Measurements from ENCODE around the gene MEI4.
"Not testable (repeated sequence)": the region's sequence is repeated elsewhere in the genome, so short reads cannot be mapped to it uniquely, and the experiment has no call there.

Gene MEI4, protein sequence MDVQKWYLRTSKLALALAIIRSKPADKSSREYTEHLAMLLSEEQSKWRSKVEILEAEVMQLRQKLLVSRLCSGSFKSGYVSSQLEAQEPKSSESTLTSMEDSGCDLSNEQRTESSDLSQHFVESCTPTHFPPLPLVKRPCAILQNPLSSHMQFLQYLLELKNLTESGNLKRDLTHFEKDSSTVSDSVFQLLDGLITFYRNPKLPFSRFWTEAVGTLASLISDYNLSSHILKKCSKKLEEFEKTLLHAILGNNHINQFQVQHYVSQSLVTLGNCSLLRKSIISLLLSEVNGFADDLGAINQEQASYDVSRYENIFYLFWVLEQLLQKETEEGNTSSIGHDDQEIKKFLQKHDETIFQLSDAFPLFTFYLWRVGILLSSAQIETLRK

DNA sequence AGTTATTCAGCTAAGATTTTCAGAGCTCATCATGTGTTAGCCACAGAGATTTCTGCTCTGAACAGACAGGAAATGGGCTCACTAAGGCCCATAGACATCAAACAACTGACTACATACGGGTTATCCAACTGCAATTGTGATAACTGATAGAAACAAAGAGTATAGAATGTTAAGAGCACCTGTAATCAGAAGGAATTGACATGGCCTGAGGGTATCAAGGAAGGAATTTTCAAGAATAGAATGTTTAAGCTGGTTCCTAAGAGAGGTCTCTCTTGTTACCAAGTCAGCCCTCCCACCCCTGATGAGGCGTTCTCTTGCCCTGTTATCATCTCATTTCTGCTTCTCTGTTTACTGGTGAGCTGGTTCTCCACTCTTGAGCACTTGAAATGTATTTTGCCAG, at the start of gene MEI4:
TSS of gene MEI4 (plus strand) at position 301 of the 400 bp plus-strand sequence. CDS start 37,633 bp downstream, outside the sequence.
- no peak for DNase-seq (ENCODE audit: low read depth)

DNA sequence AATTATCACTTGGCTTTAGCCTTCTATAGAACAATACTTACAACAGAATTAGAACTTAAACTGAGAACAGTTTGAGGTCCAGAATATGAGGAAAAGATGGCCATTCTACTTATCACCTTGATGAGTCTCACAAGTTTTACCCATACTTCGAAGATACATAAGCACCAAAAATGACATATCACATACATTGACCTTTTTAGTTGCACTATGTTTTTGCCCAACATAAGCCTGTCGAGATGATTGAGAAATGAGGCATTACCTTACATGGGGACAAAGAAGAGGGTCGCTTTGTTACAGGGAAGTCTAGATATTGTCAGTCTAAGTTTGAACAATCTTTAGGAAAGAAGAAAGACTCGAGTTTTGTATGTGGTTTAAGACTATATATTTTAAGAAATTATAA, 48.4 kb upstream of the MEI4 start:
- no peak for DNase-seq (ENCODE audit: low read depth)

DNA sequence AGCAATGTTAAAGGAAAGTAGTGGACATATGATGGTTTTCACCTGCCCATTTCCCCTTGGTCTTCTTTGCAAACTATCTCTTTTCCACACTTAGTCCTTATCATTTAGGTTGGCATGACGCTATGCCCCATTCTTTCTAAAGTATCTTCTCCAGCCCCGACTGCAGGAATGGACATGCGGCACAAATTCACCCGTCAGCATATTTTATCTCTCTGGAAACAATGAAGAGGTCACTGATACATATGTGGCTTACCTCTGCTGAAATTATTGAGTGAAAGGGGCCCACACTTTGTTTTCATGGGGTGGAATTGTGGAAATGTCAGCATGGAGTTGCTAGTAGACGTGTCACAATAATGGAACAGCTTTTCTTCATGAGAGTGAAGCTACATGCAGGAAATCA, 45.8 kb upstream of the MEI4 start:
- no peak for DNase-seq (ENCODE audit: low read depth)

DNA sequence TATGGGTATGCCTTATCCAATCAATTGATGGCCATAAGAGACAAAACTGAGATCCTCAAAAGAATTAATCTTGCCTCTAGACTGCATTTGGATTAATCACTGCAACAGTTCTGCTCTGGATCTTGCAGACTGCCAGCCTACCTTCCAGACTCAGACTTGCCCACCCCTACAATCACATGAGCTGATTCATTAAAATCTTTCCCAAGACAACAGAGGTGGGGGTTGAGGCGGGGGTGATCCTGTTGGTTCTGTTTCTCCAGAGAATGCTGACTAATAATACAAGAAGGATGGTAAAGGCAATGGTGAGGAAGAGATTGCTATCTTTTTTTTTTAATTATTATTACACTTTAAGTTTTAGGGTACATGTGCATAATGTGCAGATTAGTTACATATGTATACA, 43.7 kb upstream of the MEI4 start:
- no peak for DNase-seq (ENCODE audit: low read depth)

DNA sequence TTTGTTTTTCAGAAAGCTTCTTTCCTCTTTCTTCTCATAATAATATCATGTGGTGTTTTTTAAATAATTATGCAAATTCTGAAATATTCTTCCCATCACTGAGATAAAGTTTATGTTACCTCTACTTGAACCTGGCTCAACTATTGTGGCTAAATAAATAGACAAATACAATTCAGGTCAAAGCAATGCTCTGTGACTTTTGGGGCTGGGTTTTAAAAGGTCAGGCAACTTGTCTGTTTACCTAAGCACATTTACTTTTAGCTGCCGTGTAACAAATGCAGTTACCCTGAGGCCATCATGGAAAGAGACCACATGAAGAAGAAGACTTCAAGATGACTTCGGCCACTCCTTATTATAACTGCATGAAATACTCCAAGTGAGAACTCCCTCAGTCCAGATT, 33.7 kb upstream of the MEI4 start:
- DNase-seq (ENCODE audit: low read depth) = no peak

DNA sequence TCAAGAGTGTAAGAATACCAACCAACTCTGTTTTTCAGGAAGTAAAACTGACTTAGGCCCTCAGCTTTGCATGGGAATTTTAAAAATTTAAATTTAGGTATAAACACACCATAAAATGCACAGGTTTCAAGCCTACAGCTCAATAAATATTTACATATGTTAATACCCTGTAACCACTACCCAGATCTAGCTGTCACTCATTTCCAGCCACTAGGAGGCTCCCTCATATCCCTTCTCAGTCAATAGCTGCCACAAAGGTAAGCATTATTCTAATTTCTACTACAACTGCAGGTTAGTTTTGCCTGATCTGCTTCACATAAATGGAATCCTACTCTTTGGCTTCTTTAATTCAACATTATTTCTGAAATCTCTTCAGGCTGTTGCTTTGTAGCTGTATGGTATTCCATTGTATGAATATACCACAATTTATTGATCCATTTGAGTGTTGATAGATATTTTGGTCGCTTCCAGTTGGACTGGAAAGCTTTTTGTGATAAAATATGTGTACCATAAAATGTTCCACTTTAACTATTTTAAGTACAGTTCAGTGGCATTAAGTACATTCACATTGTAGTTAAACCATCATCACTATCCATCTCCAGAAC, 32.5 kb upstream of the MEI4 start:
- no peak for DNase-seq (ENCODE audit: low read depth)

DNA sequence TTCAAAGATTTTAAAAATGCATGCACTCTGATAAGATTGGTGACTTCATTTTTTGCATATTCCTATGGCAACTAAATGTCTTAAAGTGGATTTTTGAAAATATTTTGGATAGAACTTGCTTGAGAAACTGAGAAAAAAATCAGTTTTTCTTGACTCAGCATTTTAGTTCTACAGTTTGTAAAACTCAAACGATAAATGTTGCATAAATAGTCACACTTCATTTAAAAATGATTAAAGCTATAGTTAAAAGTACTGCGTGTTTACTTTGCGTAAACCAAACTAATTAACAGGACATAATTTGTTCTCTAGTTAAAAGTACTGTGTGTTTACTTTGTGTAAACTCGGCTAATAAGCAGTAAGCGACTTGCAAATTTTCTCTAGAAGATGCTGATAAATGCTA, 28.3 kb upstream of the MEI4 start:
- no peak for DNase-seq (ENCODE audit: low read depth)

DNA sequence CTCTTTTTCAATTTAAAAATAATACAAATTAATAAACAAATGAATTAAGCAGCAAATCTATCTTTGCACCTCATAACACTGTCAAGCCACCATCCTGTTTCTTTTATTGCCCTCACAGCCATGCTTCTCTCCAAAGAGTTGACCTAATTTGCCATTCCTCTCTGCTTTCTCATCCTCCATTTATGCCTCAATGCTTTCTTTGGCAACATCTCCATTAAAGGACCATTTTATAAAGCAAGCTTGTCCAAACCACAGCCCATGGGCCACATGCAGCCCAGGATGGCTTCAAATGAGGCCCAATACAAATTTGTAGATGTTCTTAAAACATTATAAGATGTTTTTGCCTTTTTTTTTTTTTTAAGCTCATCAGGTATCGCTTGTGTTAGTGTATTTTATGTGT, 26.4 kb upstream of the MEI4 start:
- no peak for DNase-seq (ENCODE audit: low read depth)

DNA sequence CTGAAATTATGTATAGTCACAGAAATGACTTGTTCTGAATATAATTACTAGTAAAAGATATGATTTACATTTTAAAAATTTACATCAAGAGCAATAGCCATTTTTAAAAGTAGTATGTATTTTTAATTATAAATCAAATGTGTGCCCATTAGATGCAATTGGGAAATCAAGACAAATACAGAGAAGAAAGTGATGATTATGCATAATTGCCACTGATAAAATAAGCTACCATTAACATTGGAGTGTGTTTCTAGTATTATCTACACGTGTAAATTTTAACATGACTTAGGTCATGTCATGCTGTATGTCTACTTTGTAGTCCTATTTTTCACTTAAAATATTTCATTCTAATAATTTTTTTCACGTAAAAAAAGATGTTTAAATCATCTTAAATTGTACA, 22.8 kb upstream of the MEI4 start:
- DNase-seq (ENCODE audit: low read depth) = no peak

DNA sequence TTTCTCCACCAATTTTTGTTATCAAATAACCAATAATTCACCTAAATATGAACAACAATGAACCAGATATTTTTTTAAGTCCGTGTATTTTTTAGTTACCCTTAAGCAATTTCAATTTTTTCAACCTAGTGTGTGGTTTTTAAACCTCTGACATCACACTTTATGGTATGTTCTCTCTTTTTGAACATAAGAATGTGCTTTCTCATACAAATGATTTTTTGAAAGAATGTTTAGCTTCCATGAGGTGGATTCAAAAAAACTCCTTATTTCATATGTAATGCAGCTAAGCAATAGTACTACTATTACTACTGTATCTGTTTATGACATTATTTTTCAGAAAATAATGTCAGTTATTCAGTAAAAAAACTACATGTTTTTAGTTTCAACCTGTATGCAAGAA, 19.4 kb upstream of the MEI4 start:
- no peak for DNase-seq (ENCODE audit: low read depth)

DNA sequence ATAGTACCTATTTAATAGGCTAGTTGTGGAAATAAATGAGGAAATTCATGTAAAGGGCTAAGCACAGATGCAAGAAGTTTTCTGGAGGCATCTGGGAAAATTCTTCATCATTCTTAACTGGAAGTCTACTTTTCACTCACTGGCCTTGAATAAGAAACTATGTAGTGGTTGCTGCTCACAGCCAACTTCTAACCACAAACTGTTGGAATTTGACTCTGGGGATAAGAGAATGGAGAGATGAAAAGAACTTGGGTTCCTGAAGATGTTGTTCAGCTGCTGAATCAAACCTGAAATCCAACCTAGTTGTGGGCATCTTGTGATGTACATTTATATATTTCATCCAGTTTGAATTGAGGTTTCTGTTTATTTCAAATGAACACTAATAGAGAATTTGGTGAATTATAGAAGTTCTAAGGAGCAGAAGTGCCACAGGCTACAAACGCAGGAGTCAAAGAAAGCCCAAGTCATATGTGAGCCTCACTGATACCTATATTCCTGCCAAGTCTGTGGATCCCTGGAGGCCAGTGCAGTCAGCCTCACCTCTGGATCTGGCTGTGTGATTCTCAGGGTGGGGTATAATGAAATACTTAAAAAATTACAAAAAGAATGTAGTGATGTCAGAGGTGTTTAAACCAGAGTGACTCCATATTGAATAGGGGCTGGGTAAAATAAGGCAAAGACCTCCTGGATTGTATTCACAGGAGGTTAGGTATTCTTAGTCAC, 18.7 kb upstream of the MEI4 start:
- no peak for DNase-seq (ENCODE audit: low read depth)

DNA sequence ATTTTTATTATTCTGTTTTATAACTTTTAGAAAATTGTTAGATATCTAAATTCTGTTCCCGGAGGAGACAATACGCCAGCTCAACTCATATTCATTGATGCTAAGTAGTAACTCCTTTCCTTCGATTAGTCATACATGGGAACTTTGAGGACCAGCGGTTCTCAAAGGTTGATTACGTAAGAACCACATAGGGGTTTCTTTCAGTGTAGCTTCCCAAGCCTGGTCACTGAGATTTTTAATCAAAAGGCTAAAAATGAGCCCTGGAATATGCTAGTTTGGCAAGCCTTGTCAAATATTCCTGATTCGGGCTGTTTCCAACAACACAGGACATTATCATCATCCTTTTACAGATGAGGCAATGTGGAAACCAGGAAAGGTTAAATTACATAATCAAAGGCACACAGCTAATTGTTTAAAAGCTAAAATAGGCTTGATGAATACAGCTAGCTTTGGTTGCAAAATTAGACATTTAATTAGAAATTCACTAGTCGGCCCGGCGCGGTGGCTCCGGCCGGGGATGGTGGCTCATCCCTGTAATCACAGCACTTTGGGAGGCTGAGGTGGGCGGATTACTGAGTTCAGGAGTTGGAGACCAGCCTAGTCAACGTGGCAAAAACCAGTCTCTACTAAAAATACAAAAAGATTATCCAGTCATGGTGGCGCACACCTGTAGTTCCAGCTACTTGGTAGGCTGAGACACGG, 14.6 kb upstream of the MEI4 start:
- no peak for DNase-seq (ENCODE audit: low read depth)

DNA sequence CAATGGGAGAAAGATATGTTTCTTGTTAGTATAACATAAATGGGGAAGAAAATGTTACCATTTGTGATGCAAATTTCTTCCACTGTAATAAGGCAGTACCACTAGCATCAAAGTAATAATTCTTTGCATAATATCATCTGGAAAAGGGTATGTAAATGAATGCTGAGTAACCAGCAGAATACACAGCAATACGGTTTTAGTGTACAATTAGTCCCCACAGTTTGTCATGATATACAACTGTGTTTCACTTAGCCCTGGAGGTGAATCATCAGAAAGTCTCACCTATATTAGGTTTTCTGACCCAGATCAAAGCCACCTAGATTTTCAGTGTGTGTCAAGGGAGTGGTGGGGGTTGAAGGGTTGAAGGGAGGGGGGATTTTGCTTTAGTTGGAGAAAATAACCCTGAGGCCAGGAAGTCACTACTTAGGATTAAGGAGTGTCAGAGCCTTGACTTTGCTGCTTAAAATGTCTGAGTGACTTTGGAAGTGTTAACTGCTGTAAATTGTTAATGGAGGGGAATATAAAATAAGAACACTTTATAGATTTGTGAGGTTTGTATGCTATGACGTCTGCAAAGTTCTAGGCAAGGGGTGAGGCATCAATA, 8.6 kb upstream of the MEI4 start:
- no peak for DNase-seq (ENCODE audit: low read depth)

DNA sequence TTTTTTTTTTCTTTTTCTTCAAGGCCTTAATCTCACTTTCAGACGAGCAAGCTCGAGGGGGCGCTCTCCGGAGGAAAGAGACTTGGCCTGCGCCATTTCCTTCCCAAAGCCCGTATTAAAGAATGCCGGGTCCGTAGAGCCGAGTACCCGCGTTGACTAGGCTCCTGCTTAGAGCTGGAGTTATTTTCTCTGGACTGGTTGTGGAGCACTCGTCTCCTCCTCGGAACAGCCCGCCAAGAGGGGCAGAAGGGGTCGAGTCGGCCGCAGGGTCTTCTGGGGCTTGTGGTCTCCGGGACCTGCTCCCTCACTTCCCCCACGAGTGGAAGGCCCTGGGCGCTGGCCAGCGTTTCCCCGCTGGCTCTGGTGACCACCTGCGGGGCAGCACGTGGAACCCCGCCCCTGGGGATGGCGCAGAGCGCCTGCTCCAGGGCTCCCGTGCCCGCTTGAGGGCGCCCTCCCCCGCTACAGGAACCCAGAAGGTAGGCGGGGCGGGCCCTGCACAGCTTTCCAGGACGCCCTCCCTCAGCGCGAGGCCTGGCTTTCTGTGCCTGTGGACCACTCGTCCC, 2.7 kb upstream of the MEI4 start:
- DNase-seq (ENCODE audit: low read depth) = no peak

DNA sequence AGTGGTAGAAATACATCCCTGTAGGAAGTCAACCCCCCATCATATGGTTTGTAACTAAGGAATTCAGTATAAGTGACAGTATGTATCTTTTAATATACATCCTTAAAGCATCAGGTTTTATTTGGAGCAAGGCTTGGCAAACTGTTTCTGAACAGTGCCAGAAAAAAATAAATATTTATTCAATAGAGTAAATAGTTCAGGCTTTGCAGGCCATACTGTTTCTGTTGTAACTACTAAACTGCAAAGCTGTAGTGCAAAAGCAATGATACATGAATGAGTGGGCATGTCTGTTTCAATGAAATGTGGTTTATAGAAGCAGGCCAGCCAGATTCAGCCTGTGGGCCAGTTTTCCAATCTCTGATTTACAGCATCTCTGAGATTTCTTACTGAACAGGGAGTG, 977 bp downstream of the MEI4 start:
- no peak for DNase-seq (ENCODE audit: low read depth)

DNA sequence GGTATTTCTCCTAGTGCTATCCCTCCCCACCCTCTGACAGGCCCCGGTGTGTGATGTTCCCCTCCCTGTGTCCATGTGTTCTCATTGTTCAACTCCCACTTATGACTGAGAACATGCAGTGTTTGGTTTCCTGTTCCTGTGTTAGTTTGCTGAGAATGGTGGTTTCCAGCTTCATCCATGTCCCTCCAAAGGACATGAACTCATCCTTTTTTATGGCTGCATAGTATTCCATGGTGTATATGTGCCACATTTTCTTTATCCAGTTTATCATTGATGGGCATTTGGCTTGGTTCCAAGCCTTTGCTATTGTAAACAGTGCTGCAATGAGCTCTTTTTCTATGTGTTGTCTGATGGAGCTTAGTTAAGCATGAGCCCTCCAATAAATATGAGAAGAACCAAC, 2.2 kb downstream of the MEI4 start:
- DNase-seq (ENCODE audit: low read depth) = not testable (repeated sequence)

DNA sequence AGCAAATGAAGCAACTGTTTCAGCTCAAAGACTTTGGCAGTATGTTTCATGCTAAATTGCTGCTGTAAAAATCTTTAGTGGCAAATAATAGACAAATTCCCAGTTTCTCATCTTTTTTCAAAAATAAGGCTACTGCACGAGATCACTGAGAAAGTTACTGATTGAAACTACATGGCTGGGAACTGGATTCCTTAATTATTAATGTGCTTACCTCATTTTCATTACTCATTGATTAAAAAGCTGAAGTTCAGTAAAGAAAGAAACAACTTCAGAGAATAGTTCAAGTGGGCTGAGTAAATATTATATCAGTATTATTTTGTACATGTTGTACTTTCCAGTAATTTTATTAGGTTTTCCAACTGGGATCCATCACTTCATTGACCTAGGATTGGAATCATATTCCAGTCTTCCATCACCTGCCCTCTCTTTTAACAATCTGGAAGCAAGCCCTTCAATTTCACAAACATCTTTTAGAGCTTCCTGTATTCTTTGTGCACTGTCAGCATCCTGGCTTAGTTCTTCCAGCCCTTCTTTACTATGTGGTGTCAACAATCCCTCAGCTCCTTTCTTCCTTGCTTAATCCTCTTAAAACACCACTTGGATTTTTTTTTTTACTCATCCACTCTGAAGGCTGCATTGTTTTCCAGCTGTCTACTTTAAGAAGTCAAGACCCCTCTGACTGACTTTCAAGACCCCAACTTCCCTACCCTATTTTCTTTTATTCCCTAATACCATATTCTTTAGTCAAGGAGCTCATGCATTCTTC, 4.3 kb downstream of the MEI4 start:
- no peak for DNase-seq (ENCODE audit: low read depth)

DNA sequence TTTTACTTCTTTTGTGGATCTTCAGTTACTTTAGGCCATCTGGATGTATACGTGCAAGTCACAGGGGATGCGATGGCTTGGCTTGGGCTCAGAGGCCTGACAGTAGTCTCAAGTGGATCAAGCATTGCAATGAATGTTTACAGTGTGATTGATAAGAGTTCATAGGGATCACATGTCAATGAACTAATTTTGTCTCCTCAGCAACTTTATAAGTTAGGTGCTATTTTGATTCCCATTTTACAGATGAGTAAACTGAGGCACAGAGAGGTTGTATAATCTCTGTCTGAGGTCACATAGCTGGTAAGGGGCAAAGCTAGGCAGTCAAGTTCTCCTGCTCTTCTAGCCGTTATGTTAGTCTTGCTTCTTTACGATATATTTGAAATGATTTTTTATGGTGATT, 13.5 kb downstream of the MEI4 start:
- no peak for DNase-seq (ENCODE audit: low read depth)

DNA sequence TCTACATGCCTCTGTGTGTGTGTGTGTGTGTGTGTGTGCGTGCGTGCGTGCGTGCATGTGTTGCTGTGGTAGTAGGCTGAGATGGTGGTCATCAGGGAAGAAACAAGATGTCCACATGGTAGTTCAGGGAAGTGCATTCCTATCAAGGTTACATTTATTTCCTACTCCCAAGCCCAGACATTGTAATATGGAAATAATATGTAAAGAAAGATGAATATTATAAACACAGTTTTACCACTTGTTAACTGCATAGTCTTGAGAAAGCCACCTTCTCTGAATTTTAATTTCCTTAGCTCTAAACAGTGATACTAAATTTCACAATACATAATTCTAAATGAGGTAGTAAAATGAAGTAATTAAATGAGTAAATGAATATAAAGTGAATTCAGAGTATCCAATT, 14.0 kb downstream of the MEI4 start:
- no peak for DNase-seq (ENCODE audit: low read depth)

DNA sequence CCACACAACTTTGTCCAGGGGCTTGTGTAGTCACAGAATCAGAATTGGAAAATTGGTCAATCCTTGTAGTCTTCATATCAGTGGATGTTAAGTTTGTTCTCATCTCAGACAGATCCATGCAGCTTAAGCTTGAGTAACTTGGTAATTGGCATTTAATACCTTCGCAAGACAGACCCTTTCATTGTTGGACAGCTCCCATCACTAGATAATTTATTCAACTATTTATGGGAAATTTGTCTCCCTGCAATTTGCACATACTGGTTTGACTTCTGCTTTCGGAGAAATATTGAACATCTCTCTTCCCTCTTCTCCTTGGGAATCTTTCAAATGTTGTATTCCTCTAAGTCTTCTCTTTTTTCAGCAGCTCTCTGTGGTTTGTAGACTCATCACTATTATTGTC, 17.1 kb downstream of the MEI4 start:
- DNase-seq (ENCODE audit: low read depth) = no peak

DNA sequence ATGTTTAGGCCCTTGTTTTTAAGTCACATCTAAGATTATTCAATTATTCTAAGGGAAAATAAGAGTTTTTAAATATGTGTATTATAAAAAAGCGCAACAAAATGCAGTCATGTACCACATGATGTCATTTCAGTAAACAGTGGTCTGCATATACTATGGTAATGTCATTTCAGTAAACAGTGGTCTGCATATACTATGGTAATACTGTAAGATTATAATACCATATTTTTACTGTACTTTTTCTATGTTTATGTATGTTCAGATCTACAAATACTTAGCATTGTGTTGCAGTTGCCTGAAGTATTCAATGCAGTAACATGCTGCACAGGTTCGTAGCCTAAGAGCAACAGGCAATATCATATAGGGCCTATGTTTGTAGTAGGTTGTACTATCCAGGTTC, 21.4 kb downstream of the MEI4 start:
- DNase-seq (ENCODE audit: low read depth) = no peak

Data from CMK (cell line).